AG09309 (cell line): ENCODE results near the gene DENND5A.
"Not testable (repeated sequence)": the region's sequence is repeated elsewhere in the genome, so short reads cannot be mapped to it uniquely, and the experiment has no call there.

Experiments
- DNase-seq: peaks from one replicate; pipeline ENCODE4 v3.0.0-alpha.2; 2010; ENCODE audit warnings: low read depth
- H3K4me3 ChIP-seq: 2 replicates; pipeline ENCODE4 v1.5.1; 2011; ENCODE audit warnings: mild to moderate bottlenecking, low read depth, low read length, moderate library complexity; ENCODE audit not compliant: control insufficient read depth
- TF ChIP-seq, protein P1 (sequence below): IDR thresholded peaks from 2 replicates; pipeline ENCODE4 v1.5.1; 2011; ENCODE audit warnings: mild to moderate bottlenecking, low read depth, low read length, inconsistent platforms; ENCODE audit not compliant: insufficient read depth, control insufficient read depth; ENCODE audit errors: missing control alignments

Gene DENND5A

DNA sequence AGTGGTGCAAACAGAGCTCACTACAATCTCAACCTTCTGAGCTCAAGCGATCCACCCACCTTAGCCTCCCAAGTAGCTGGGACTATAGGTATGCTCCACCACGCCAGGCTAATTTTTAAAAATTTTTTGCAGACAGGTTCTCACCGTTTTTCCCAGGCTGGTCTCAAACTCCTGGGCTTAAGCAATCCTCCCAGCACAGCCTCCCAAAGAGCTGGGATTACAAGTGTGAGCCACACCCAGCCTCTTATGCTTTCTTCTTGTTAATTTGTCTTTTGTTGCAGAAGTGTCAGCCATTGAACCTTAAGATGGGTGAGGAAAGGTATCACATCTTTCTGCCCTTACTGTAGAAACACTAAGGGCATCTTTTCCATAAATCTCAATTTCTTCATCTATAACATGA is 34.9 kb downstream of the DENND5A start:
- no peak overlapping the region for H3K4me3 ChIP-seq
- no peak for DNase-seq
- TF ChIP-seq, protein P1, sequence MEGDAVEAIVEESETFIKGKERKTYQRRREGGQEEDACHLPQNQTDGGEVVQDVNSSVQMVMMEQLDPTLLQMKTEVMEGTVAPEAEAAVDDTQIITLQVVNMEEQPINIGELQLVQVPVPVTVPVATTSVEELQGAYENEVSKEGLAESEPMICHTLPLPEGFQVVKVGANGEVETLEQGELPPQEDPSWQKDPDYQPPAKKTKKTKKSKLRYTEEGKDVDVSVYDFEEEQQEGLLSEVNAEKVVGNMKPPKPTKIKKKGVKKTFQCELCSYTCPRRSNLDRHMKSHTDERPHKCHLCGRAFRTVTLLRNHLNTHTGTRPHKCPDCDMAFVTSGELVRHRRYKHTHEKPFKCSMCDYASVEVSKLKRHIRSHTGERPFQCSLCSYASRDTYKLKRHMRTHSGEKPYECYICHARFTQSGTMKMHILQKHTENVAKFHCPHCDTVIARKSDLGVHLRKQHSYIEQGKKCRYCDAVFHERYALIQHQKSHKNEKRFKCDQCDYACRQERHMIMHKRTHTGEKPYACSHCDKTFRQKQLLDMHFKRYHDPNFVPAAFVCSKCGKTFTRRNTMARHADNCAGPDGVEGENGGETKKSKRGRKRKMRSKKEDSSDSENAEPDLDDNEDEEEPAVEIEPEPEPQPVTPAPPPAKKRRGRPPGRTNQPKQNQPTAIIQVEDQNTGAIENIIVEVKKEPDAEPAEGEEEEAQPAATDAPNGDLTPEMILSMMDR = no peak

DNA sequence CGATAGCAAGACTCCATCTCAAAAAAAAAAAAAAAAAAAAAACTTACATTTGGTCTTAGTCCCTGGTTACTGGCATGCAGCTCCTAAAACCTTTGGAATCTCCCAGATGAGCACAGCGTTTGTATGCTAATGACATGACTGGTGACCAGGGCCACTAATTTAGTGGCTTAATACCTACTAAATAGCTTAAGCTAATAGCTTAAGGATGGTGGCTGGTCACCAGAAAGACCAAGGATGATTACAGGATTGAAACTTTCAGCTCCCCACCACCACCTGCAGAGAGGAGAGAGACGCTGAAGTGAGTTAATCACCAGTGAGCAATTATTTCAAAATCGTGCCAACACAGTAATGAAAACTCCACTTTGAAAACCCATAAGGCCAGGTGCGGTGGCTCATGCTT is 37.1 kb downstream of the DENND5A start:
- TF ChIP-seq, protein P1 = no peak
- H3K4me3 ChIP-seq = no peak overlapping the region
- DNase-seq = no peak

DNA sequence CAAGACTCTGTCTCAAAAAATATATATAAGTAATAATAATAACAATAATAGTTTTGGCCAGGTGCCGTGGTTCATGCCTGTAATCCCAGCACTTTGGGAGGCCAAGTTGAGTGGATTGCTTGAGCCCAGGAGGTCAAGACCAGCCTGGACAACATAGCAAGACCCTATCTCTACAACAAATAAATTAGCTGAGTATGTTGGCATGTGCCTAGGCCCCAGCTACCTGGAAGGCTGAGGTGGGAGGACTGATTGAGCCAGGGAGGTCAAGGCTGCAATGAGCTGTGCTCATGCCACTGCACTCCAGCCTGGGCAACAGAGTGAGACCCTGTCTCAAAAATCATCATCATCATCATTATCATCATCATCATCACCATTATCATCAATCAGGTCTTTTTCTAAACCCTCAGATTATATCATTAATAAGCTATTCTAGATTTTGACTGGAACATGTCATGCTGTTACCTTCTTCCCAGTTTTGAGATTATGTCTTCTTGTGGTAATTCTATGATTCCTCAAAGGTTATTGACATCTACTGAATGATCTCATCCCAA is 39.3 kb downstream of the DENND5A start:
- DNase-seq = no peak
- TF ChIP-seq, protein P1 = no peak
- H3K4me3 ChIP-seq = no peak overlapping the region

DNA sequence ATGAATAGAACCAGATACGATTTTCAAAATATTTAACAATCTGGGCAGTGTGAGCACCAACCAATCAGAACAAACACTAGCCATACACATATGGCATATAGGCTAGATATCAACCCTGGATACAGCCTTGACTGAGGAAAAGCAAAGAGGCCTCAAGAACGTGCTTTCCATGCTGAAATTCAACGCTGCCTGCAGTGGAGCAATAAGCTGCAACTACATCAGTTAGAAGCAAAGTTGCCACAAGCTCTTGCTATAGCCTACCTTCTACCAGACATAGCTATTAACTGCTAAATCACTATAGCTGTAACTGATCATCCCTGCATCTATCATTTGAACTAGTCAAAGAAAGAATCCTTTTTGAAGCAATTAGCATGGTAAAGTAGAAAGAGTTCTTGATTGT is 42.5 kb downstream of the DENND5A start:
- no peak overlapping the region for H3K4me3 ChIP-seq
- TF ChIP-seq, protein P1 = no peak
- DNase-seq = no peak

DNA sequence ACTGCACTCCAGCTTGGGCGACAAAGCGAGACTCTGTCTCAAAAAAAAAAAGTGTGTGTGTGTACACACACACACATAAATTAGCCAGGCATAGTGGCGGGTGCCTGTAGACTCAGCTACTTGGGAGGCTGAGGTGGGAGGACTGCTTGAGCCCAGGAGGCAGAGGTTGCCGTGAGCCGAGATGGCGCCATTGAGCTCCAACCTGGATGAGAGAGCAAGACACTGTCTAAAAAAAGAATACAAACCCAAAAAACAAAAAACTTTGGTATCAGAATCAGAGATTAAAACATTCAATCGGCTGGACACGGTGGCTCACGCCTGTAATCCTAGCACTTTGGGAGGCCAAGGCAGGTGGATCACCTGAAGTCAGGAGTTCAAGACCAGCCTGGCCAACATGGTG is 44.3 kb downstream of the DENND5A start:
- not testable (repeated sequence) for H3K4me3 ChIP-seq, DNase-seq

DNA sequence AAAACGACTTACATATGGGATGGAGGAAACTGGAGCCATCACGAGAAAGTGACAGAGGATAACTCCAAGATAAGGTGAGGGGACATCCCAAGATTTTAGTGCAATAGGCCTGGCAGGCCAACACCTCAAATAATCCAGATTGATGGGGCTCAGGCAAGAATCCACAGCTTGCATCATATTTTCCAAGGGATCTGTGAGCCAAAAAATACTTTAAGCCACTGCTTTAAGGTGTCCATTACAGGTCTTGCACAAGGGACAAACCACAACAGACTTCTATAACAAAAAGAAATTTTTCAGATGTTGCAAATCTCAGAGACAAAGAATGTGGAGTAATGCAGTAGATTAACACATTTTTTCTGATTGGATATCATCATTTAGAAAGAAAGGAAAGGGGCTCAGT is 45.6 kb downstream of the DENND5A start:
- TF ChIP-seq, protein P1 = no peak
- peak; percentile 87 for DNase-seq
- H3K4me3 ChIP-seq = no peak overlapping the region

DNA sequence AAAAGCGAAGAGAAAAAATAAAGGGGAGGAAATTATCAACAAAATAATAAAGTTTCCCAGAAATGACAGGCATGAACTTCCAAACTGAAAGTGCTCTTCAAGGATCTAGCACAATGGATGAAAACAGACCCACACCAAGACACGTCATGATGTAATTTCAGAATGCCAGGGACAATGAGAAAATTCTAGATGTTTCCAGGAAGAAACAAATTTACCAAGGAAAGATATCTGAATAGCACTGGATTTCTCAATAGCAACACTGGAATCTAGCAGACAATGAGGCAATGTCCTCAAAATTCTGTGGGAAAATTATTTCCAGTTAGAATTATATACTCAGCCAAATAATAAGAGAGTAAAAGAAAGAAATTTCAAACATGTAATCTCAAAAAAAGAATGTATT is 46.0 kb downstream of the DENND5A start:
- DNase-seq = peak; percentile 74
- no peak overlapping the region for H3K4me3 ChIP-seq
- TF ChIP-seq, protein P1 = no peak
